LNCAP (cell line): ENCODE measurements around the gene SYT7.

Experiments used
- TF ChIP-seq, protein P1 (sequence below): fragments of 450-650 bp; IDR thresholded peaks from 2 replicates; pipeline ENCODE4 v1.5.1; 2017; ENCODE audit warnings: mild to moderate bottlenecking

The SYT7 gene

DNA sequence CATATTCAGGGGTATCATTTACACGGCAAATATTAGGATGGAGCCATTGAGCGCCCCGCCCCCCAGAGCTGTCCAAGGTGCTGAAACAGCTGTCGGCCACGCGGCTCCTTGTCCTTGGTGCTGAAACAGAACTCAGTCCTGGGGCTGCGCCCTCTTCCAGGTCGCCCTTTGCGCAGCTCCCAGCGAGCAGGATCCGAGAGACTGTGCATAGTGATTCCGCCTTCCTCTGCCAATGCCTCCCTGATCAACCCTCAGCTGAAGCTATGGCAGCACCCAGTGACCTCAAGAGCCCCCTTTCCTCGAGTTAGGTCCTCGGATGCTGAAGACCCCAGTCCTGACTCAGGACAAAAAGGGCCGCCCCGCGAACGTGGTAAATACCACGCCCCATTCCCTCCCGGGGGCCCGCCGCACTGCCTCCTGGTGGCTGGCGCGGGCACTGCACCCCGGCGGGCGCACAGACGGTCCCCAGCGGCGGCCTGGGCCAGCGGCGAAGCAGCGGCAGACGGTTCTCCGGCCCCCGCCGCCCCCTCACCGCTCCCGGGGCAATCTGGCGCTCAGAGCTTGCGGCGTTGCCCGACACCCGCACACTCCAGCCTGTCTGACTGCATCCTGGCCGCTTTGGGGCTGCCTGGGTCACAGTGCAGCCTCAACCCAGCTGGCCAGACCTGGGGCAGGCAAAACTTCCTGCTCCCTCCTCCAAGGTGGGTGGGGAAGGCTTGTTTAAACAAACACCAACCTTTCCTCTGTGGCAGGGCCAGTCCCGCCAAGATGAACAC lies 13.4 kb downstream of the SYT7 start:
- TF ChIP-seq, protein P1, sequence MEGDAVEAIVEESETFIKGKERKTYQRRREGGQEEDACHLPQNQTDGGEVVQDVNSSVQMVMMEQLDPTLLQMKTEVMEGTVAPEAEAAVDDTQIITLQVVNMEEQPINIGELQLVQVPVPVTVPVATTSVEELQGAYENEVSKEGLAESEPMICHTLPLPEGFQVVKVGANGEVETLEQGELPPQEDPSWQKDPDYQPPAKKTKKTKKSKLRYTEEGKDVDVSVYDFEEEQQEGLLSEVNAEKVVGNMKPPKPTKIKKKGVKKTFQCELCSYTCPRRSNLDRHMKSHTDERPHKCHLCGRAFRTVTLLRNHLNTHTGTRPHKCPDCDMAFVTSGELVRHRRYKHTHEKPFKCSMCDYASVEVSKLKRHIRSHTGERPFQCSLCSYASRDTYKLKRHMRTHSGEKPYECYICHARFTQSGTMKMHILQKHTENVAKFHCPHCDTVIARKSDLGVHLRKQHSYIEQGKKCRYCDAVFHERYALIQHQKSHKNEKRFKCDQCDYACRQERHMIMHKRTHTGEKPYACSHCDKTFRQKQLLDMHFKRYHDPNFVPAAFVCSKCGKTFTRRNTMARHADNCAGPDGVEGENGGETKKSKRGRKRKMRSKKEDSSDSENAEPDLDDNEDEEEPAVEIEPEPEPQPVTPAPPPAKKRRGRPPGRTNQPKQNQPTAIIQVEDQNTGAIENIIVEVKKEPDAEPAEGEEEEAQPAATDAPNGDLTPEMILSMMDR: peak; percentile 99

DNA sequence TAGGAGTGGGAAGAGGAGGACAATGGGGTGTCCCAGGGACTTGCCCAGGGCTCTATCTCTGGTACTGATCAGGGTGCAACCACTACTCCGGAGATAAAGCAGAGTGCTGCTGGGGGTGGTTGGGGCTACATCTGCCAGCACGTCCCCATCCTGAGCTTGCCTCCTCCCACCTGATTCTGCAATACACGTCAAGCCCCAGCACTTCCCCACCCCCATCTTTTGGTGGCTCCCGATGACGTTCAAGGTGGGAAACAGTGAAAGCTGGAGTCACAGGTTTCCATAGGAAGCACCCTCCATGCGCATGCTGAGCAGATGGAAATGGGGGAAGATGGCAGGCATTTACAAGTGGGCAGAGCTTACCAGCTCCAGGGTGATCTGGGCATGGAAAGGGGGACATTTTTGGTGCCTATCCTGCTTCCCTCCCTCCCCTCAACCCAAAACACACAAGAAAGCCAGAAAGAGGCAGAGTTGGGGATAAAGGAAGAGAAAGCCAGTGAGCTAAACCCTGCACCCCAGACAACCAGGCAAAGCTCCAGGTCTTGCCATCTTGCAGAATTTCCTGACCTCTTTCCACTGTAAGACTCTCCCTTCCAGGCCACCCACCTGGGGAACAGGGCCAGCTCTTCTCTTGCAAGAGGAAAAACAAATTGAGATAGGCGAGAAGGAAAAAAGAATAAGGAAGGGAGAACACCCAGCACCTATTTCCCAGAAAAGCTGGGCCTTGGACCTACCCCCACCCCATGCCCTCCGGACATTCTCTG lies 15.8 kb downstream of the SYT7 start:
- TF ChIP-seq, protein P1: no peak

DNA sequence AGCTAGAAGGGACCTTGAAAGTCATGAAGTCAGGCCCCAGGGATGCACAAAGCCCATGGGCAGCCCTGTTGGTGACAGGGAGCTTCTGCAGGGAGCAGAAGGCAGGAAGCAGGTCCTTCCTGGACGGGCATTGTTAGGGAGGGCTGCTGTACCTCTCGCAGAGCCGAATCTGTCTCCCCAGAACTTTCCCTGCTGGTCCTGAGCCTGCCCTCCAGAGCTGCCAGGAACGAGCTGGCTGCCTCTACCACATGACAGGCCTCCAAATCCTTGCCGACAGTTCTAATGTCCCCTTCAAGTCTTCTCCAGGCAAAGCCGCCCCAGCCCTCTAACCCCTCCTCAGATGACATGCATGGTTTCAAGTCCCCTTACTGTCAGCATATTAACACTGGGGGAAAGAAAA lies 20.1 kb downstream of the SYT7 start:
- TF ChIP-seq, protein P1: no peak

DNA sequence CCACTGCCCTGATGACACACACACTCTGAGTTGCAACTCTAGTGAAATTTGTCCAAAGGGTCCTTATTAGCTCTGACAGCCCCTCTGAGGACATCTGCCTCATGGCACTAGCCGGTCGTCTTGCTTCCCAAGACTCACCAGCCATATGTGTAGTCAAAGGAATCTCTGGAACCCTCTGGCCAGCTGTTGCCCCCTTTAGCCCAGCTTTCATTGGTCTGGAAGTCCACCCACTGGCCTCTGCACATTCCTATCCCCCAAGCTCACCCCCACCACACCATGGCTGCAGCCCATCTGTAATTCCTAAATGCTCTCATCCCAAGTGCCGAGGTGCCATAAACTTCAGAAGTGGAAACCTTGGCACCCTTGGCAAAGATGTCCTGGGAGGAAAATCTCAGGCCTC lies 24.3 kb downstream of the SYT7 start:
- TF ChIP-seq, protein P1: no peak

DNA sequence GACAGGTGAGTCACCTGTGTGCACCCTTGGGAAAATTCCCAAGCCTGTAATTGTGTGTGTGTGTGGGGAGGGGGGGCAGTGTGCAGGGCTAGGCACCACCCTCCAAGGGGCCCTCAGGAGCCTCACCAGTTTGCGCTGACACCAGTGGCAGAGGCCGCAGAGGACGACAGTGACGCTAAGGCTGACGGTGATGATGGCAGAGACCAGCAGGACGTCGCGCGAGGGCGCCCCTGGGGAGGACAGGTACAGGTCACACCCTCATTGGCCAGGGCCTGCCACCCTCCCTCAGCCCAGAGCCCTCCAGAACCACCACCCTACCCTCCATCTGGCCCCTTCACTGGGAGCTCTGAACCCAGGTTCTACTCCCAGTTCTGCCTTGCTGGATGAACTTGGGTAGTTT lies 24.9 kb downstream of the SYT7 start:
- TF ChIP-seq, protein P1: no peak

DNA sequence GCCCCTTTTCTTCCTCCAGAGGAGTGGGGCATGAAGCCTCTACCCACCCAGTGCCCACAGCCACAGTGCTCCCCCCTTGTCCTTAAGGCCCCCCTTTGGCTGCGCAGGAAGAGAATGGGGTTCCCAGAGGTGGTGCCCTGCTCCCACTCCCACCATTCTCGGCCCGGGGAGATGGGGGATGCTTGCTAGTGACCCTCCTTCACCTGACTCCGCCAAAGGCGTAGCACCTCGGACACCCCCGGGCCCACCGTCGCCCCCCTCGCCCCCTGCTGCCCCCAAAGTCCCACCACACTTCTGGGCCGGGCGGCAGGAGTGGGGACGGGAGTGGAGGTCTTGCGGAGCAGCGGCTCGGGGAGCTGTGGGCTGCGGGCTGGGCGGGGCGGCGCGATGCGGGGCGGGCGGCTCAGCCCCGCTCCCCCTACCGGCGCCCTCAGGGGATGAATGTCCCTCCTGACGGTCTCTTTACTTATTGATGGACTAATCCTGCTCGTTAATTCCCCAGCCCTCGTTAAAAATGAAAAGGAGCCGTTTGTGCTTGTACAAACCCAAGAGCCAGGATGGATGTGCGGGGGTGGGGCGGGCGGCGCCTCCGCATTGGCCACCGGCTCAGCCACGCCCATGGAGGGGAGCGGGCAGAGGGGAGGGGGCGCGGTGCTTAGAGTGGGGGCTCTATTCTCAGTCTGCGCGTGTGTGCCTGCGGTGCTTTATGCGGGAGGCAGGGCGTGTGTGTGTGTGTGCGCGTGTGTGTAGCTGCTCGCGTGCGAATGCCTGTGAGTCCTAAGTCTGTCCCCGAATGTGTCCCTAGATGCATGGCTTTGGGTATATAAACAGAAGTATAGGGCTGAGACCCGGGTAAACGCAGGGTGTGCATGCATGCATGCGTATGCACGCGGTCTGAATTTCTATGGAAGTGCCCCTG lies 25.6 kb downstream of the SYT7 start:
- TF ChIP-seq, protein P1: peak; percentile 31; the same call in 1 of the 2 replicates
